Spleen (tissue), 11 donors: ENCODE measurements around the gene RAPGEF6. TPM values are rescaled to one million over a fixed set of nuclear protein-coding genes. Genes with fewer than 3 reads are reported as not detected.

ENCODE experiments used
- DNase-seq: peaks from one replicate; pipeline ENCODE4 v3.0.0-alpha.2; 2020
- H3K27ac ChIP-seq, 8 donors: fragments of 200-600 bp; sonication (generic) in 7 of 8; 1 replicate in 4 of 8; 2 replicates in 4 of 8; pipeline versions ENCODE4 v1.5.0 to v1.8.0; 2016 to 2021; ENCODE audit warnings: inconsistent platforms in 4 of 8, mild to moderate bottlenecking in 4 of 8, moderate library complexity in 1 of 8
- H3K27me3 ChIP-seq, 7 donors: fragments of 200-600 bp; sonication (generic) in 6 of 7; replicated peaks in 1 of 7; 1 replicate in 4 of 7; 2 replicates in 3 of 7; pipeline versions ENCODE4 v1.5.0 to v1.8.0; 2016 to 2021; ENCODE audit warnings: inconsistent platforms in 3 of 7, mild to moderate bottlenecking in 1 of 7
- H3K36me3 ChIP-seq, 6 donors: fragments of 200-600 bp; sonication (generic) in 5 of 6; 1 replicate in 4 of 6; 2 replicates in 2 of 6; pipeline versions ENCODE4 v1.5.0 to v1.8.0; 2016 to 2021; ENCODE audit warnings: inconsistent platforms in 2 of 6
- H3K4me1 ChIP-seq, 6 donors: fragments of 200-600 bp; sonication (generic) in 5 of 6; 1 replicate in 3 of 6; 2 replicates in 3 of 6; pipeline versions ENCODE4 v1.5.0 to v1.8.0; 2016 to 2021; ENCODE audit warnings: inconsistent platforms in 3 of 6
- H3K4me3 ChIP-seq, 8 donors: fragments of 200-600 bp; sonication (generic) in 7 of 8; 1 replicate in 4 of 8; 2 replicates in 4 of 8; pipeline versions ENCODE4 v1.5.0 to v1.8.0; 2016 to 2021; ENCODE audit warnings: inconsistent platforms in 4 of 8, mild to moderate bottlenecking in 4 of 8, moderate library complexity in 2 of 8
- H3K9me3 ChIP-seq, 8 donors: fragments of 200-600 bp; sonication (generic) in 7 of 8; 1 replicate in 4 of 8; 2 replicates in 4 of 8; pipeline versions ENCODE4 v1.5.0 to v1.8.0; 2016 to 2021; ENCODE audit warnings: inconsistent platforms in 4 of 8
- POLR2A ChIP-seq, 3 donors: fragments of 450-650 bp; IDR thresholded peaks; one replicate each; pipeline ENCODE4 v1.5.1; 2017; ENCODE audit warnings: antibody characterized with exemption in 3 of 3, mild to moderate bottlenecking in 1 of 3
- POLR2AphosphoS5 ChIP-seq, 3 donors: sonication (generic); formaldehyde crosslinking; IDR thresholded peaks; one replicate each; pipeline ENCODE4 v1.5.1; 2017; ENCODE audit warnings: antibody characterized with exemption in 3 of 3
- WGBS, 5 donors: extraction: QIAGEN DNeasy Blood & Tissue Kit in 3 of 5; methylation state at CpG; one replicate each; pipeline versions ENCODE4 v1.1.5 to v1.1.7; 2013 to 2018; 5-methylcytosine and 5-hydroxymethylcytosine counted together
- intact Hi-C: fragments of 100-400 bp; cut with DNase I; formaldehyde crosslinking; loops from one replicate; pipeline ENCODE4 v1.15.0; 2023; ENCODE audit warnings: low total_unique reads
- polyA plus RNA-seq, 3 donors: library from polyadenylated mRNA; stranded (reverse); fragments of 200-250 nt; gene quantifications; one replicate each; pipeline ENCODE4 v1.2.1, GENCODE V29; 2013
- total RNA-seq, 7 donors: library from RNA; depleted of rRNA in 3 of 7; stranded (reverse); fragments of >200 nt in 3 of 7; fragmentation: NEBNext Ultra II Directional in 4 of 7; extraction: Animal tissue kit (Norgen Biotek cat#: 25700) in 4 of 7; gene quantifications; one replicate each; pipeline versions ENCODE4 v1.1.0 to v1.2.1, GENCODE V29; 2016 to 2021
- TF ChIP-seq, protein P1 (sequence below), 11 experiments: fragments of 200-600 bp in 7 of 11; fragments of 450-650 bp in 4 of 11; sonication (generic) in 4 of 11; IDR thresholded peaks in 8 of 11; conservative IDR thresholded peaks in 3 of 11; 1 replicate in 7 of 11; 2 replicates in 4 of 11; pipeline versions ENCODE4 v1.4.0 to v1.8.0; 2016 to 2021; ENCODE audit warnings: antibody characterized with exemption in 11 of 11, inconsistent platforms in 4 of 11, mild to moderate bottlenecking in 1 of 11
- donor health status: healthy with polysubstance abuse.
- donor health status: DM: no; HTN: no; CAD: no; lungs with moderate emphysema.
- donor health status: DM: no; HTN: no; CAD: no.
- donor health status: Bipolar disorder and iron deficiency.
- donor health status: healthy.
- donor health status: DM: no; HTN: no; CAD: no.
- donor health status: DM: yes; HTN: yes; CAD: no.

The RAPGEF6 gene
- total and polyA plus RNA-seq, 10 donors = 3.8 to 56.4 (median 43.2) TPM

DNA sequence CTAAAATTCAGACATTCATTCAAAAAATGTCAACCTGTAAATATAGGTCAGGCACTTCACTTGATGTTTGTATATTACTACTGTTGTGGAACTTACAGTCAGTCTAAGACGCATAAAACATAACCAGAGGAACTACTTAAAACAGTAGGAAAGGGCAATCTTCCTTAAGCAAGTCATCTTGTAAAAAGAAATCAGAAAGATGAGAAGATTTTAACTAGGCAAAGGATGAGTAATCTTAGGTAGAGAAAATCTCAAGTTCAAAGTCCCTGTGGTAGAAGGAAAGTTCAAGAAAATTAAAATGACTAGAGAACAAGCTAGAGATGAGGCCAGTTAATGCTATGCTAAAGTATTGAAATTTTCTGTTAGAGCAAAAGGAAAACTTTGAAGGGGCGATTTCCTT is 152.4 kb downstream of the RAPGEF6 start:
- no peak overlapping the region for H3K4me3 ChIP-seq
- no peaks in the 10 kb centered on the region for H3K27me3 ChIP-seq
- DNase-seq = no peak
- WGBS, 5 donors = 81 to 91% (median 89%) methylated on average over 2 of the region's 2 CpGs
- intact Hi-C loops = no loop called here
- H3K36me3 ChIP-seq = peaks cover 0 to 99% (median 22%) of the 10 kb centered on the region in 6 donors
- H3K27ac ChIP-seq = no peak overlapping the region
- no peaks in the 10 kb centered on the region for H3K4me1 ChIP-seq
- H3K9me3 ChIP-seq = peaks cover 0 to 5% (median 4%) of the 10 kb centered on the region in 8 donors
- TF ChIP-seq, protein P1, sequence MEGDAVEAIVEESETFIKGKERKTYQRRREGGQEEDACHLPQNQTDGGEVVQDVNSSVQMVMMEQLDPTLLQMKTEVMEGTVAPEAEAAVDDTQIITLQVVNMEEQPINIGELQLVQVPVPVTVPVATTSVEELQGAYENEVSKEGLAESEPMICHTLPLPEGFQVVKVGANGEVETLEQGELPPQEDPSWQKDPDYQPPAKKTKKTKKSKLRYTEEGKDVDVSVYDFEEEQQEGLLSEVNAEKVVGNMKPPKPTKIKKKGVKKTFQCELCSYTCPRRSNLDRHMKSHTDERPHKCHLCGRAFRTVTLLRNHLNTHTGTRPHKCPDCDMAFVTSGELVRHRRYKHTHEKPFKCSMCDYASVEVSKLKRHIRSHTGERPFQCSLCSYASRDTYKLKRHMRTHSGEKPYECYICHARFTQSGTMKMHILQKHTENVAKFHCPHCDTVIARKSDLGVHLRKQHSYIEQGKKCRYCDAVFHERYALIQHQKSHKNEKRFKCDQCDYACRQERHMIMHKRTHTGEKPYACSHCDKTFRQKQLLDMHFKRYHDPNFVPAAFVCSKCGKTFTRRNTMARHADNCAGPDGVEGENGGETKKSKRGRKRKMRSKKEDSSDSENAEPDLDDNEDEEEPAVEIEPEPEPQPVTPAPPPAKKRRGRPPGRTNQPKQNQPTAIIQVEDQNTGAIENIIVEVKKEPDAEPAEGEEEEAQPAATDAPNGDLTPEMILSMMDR (IDR thresholded peaks at IDR 0.05 in 8 of 11, conservative IDR thresholded peaks at IDR 0.05 in 3 of 11) = no peak
- TF ChIP-seq POLR2AphosphoS5 (IDR thresholded peaks at IDR 0.05) (no peak), POLR2A (IDR thresholded peaks at IDR 0.05) (no peak)

GRCh38 chr5:131481569-131481968 is 153.5 kb downstream of the RAPGEF6 start:
- no peak for DNase-seq
- no peak for TF ChIP-seq POLR2A (IDR thresholded peaks at IDR 0.05)
- intact Hi-C loops = no loop called here
- no peaks in the 10 kb centered on the region for H3K27me3 ChIP-seq
- WGBS, 5 donors = 51 to 68% (median 58%) methylated on average over 1 of the region's 1 CpG
- H3K27ac ChIP-seq = no peak overlapping the region
- H3K9me3 ChIP-seq = no peaks in the 10 kb centered on the region
- no peak overlapping the region for H3K4me3 ChIP-seq
- H3K36me3 ChIP-seq = peaks cover 0 to 99% (median 26%) of the 10 kb centered on the region in 6 donors
- H3K4me1 ChIP-seq = no peaks in the 10 kb centered on the region

- WGBS, 5 donors = 89 to 99% (median 93%) methylated on average over 1 of the region's 1 CpG
- TF ChIP-seq, protein P1 (IDR thresholded peaks at IDR 0.05 in 8 of 11, conservative IDR thresholded peaks at IDR 0.05 in 3 of 11) = no peak
- TF ChIP-seq POLR2AphosphoS5 (IDR thresholded peaks at IDR 0.05) (no peak), POLR2A (IDR thresholded peaks at IDR 0.05) (no peak)
- intact Hi-C loops = no loop called here
- no peak for DNase-seq
- Histone ChIP-seq H3K9me3 (no peaks in the 10 kb centered on the region), H3K4me3 (no peak overlapping the region), H3K36me3 (peaks cover 0 to 90% (median 25%) of the 10 kb centered on the region in 6 donors), H3K27me3 (no peaks in the 10 kb centered on the region), H3K27ac (no peak overlapping the region), H3K4me1 (no peaks in the 10 kb centered on the region)
These were observed 159.5 kb downstream of the RAPGEF6 start for GRCh38 chr5:131475541-131475941.

DNA sequence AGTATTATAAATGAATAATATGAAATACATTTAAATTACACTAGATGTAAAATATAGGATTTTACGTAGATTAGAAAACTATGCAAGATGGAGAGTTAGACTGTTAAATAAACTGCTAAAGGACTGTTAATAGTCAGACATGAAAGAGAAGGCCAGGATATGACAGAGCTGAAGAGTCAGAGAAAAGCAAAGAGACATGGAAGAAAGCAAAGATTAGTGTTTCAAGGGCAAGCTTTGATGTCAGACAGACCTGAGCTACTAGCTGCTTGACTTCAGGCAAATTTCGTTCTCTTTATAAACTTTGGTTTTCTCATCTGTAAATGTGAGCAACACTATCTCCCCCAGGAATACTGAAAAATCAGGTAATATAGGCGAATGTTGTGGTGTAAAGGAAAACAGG is 161.3 kb downstream of the RAPGEF6 start:
- Histone ChIP-seq H3K27ac (no peak overlapping the region), H3K4me3 (no peak overlapping the region), H3K4me1 (no peaks in the 10 kb centered on the region), H3K9me3 (no peaks in the 10 kb centered on the region), H3K36me3 (peaks cover 0 to 80% (median 22%) of the 10 kb centered on the region in 6 donors), H3K27me3 (no peaks in the 10 kb centered on the region)
- DNase-seq = no peak
- no peak for TF ChIP-seq POLR2A (IDR thresholded peaks at IDR 0.05)
- TF ChIP-seq, protein P1 (IDR thresholded peaks at IDR 0.05 in 8 of 11, conservative IDR thresholded peaks at IDR 0.05 in 3 of 11) = no peak
- no peak for TF ChIP-seq POLR2AphosphoS5 (IDR thresholded peaks at IDR 0.05)
- 94 to 98% (median 97%) methylated on average over 3 of the region's 3 CpGs for WGBS, 5 donors
- intact Hi-C loops = no loop called here
